K562 (cell line): ENCODE results near the gene ZNF267. TPM values are rescaled to one million over a fixed set of nuclear protein-coding genes. Genes with fewer than 3 reads are reported as not detected.

ENCODE experiments used
- ATF7 ChIP-seq: fragments of 450-650 bp; IDR thresholded peaks from 2 replicates; pipeline ENCODE4 v1.7.1; 2014; ENCODE audit warnings: mild to moderate bottlenecking, moderate library complexity
- CC2D1A ChIP-seq: fragments of 450-650 bp; IDR thresholded peaks from 2 replicates; pipeline ENCODE4 v1.6.1; 2017; ENCODE audit warnings: mild to moderate bottlenecking
- CEBPG ChIP-seq, 3 experiments: fragments of 200-800 bp in 1 of 3; sonication (Bioruptor generic) in 1 of 3; sonication (generic) in 1 of 3; formaldehyde crosslinking in 1 of 3; IDR thresholded peaks in 2 of 3; conservative IDR thresholded peaks in 1 of 3; 2 replicates each; pipeline versions ENCODE4 v1.6.1 to v1.8.0; 2016 to 2022; ENCODE audit warnings: missing compliant biosample characterization in 2 of 3, missing genetic modification characterization in 2 of 3, mild to moderate bottlenecking in 1 of 3, missing genetic modification reagents in 1 of 3
- DMBX1 ChIP-seq: fragments of 250-450 bp; sonication (Bioruptor Pico); IDR thresholded peaks from 2 replicates; pipeline ENCODE4 v1.8.0; 2022; ENCODE audit warnings: inconsistent platforms, mild to moderate bottlenecking, moderate library complexity, borderline replicate concordance
- EP300 ChIP-seq: IDR thresholded peaks from 2 replicates; pipeline ENCODE4 v1.6.1; 2012; ENCODE audit warnings: low read length, improper control_type of control experiment
- EP400 ChIP-seq: fragments of 450-650 bp; IDR thresholded peaks from 2 replicates; pipeline ENCODE4 v1.6.1; 2017; ENCODE audit warnings: antibody characterized with exemption, mild to moderate bottlenecking, moderate library complexity
- IFI16 ChIP-seq: fragments of 250-450 bp; sonication (Bioruptor Pico); IDR thresholded peaks from 2 replicates; pipeline ENCODE4 v2.1.2; 2022; ENCODE audit warnings: mild to moderate bottlenecking, inconsistent platforms
- NFRKB ChIP-seq: fragments of 450-650 bp; IDR thresholded peaks from 2 replicates; pipeline ENCODE4 v1.6.1; 2016; ENCODE audit warnings: low read depth
- NR2F6 ChIP-seq: fragments of 450-650 bp; formaldehyde crosslinking; IDR thresholded peaks from 2 replicates; pipeline ENCODE4 v1.4.0; 2020; ENCODE audit warnings: mild to moderate bottlenecking
- PHF20 ChIP-seq: fragments of 450-650 bp; IDR thresholded peaks from 2 replicates; pipeline ENCODE4 v1.6.1; 2018; ENCODE audit not compliant: partially characterized antibody
- POLR2A ChIP-seq: fragments of 450-650 bp; conservative IDR thresholded peaks from 2 replicates; pipeline ENCODE4 v1.6.1; 2016
- POLR2B ChIP-seq: fragments of 450-650 bp; IDR thresholded peaks from 2 replicates; pipeline ENCODE4 v1.6.1; 2018; ENCODE audit warnings: low read depth; ENCODE audit not compliant: partially characterized antibody
- SIN3A ChIP-seq, 2 experiments: fragments of 150-350 bp in 1 of 2; IDR thresholded peaks; 2 replicates each; pipeline ENCODE4 v1.6.1; 2011 to 2016; ENCODE audit warnings: borderline replicate concordance in 2 of 2, low read depth in 2 of 2, low read length in 2 of 2, mild to moderate bottlenecking in 2 of 2, moderate library complexity in 2 of 2; ENCODE audit not compliant: control insufficient read depth in 1 of 2
- SREBF1 ChIP-seq: fragments of 150-350 bp; IDR thresholded peaks from 2 replicates; pipeline ENCODE4 v1.6.1; 2014; ENCODE audit warnings: antibody characterized with exemption, low read depth, low read length, borderline replicate concordance
- XRCC5 ChIP-seq: fragments of 200-400 bp; formaldehyde crosslinking; IDR thresholded peaks from 2 replicates; pipeline ENCODE4 v1.6.1; 2017; ENCODE audit warnings: low read depth, mild to moderate bottlenecking, low read length
- YY1 ChIP-seq, 3 experiments: IDR thresholded peaks; 2 replicates each; pipeline ENCODE4 v1.6.1; 2011; ENCODE audit warnings: low read length in 2 of 3, mild to moderate bottlenecking in 2 of 3, moderate library complexity in 2 of 3, borderline replicate concordance in 1 of 3, control low read depth in 1 of 3, low read depth in 1 of 3; ENCODE audit not compliant: insufficient read depth in 3 of 3, insufficient replicate concordance in 2 of 3, control insufficient read depth in 1 of 3, insufficient read length in 1 of 3; ENCODE audit errors: extremely low read depth in 1 of 3
- ZNF174 ChIP-seq: fragments of 250-450 bp; sonication (Bioruptor Pico); IDR thresholded peaks from 2 replicates; pipeline ENCODE4 v1.4.0; 2020; ENCODE audit warnings: mild to moderate bottlenecking
- ZNF316 ChIP-seq: fragments of 450-650 bp; IDR thresholded peaks from 2 replicates; pipeline ENCODE4 v1.6.1; 2016
- ZNF668 ChIP-seq: fragments of 250-450 bp; sonication (Bioruptor Pico); IDR thresholded peaks from 2 replicates; pipeline ENCODE4 v1.8.0; 2022; ENCODE audit warnings: mild to moderate bottlenecking, inconsistent platforms
- polyA plus RNA-seq, 8 experiments: library from polyadenylated mRNA; depleted of rRNA in 4 of 8; stranded (reverse) in 5 of 8; unstranded in 3 of 8; fragments of >200 nt; fragmentation: Nextera tagmentation in 2 of 8; fragmentation: Illumina TruSeq in 1 of 8; extraction: Ambion mirVana in 2 of 8; extraction: Trizol in 1 of 8; gene quantifications; 2 replicates each; pipeline versions ENCODE4 v1.2.1 to v1.2.3, GENCODE V29; 2011 to 2014; ENCODE audit warnings: inconsistent platforms in 1 of 8, missing spikeins in 1 of 8
- total RNA-seq, 7 experiments: library from RNA; depleted of rRNA in 6 of 7; stranded (reverse); fragments of >200 nt in 6 of 7; fragmentation: Illumina TruSeq in 2 of 7; extraction: Trizol in 2 of 7; gene quantifications; 2 replicates each; pipeline versions ENCODE4 v1.2.1 to v1.2.3, GENCODE V29; 2011 to 2021; ENCODE audit warnings: low replicate concordance in 1 of 7
- TF ChIP-seq, protein P1 (sequence below): fragments of 200-800 bp; sonication (Bioruptor generic); IDR thresholded peaks from 2 replicates; pipeline ENCODE4 v1.6.1; 2017; ENCODE audit warnings: missing genetic modification characterization, missing compliant biosample characterization
- TF ChIP-seq, protein P2 (sequence below): fragments of 200-800 bp; sonication (Bioruptor generic); IDR thresholded peaks from 2 replicates; pipeline ENCODE4 v1.6.1; 2016; ENCODE audit warnings: missing genetic modification characterization, missing compliant biosample characterization

Gene ZNF267
- total and polyA plus RNA-seq, 9 of the 15 experiments (the other 6 are each of a cell fraction or from before 2014, with no cell fraction given) = 14.6 to 38.8 (median 21.5) TPM

DNA sequence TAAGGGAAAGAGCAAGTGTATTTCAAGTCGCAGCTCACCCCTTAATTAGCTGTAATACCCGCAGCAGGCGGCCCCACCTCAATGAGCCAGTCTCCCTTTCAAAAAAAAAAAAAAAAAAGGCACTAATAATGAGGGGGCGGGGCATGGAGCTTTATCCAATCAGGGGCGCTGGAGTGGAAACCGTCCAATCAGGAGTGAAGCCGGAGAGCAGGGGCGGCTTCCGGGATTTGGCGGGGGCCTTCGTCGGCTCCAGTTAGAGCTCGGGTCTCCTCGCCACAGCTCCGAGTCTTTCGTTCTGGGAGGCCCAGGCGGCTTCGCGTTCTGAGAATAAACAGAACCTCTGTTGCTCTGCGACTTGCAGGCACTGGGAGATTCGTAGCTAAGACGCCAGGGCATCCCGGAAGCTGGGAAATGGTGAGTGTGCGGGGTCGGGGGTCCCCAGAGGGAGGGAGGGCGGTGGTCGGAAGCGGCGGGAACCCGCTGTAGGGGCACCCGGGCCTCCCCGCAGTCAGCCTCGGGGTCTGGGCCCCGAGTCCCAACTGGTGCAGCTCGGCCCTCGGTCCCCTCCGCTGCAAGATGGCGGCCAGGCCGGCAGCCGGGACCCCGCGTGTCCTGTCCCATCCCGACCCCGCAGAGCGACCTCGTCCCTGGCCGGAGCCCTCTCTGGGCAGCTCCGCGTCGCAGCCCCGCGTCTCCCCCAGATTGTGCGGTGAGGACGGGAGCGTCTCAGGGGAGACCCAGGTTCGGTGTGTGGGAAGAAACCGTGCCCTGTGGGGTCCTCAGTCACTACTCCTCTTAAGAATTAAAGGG lies at the start of gene ZNF267 (continued):
- TF ChIP-seq PHF20 = peak; percentile 69
- no peak for TF ChIP-seq CEBPG (CRISPR knock-in tag; IDR thresholded peaks at IDR 0.05)
- no peak for TF ChIP-seq CEBPG (tag; conservative IDR thresholded peaks at IDR 0.05 in 1 of 2, IDR thresholded peaks at IDR 0.05 in 1 of 2)
- 0 out of 2 replicates have a peak, but pooled peaks have one; percentile 6 for TF ChIP-seq ZNF316
- 0 out of 2 replicates have a peak, but pooled peaks have one; percentile 21 for TF ChIP-seq DMBX1
- TF ChIP-seq ATF7 = peak; percentile 31; the same call in 1 of the 2 replicates
- no peak for TF ChIP-seq EP300
- peak; percentile 72; the same call in 1 of the 2 replicates for TF ChIP-seq NFRKB
- no peak for TF ChIP-seq SREBF1
- peak; percentile 70 for TF ChIP-seq EP400
- no peak for TF ChIP-seq ZNF668 (CRISPR knock-in tag)
- peak; percentile 92 for TF ChIP-seq POLR2B
- TF ChIP-seq ZNF174 (CRISPR knock-in tag) = no peak
- TF ChIP-seq XRCC5 = no peak
- TF ChIP-seq CC2D1A = 0 out of 2 replicates have a peak, but pooled peaks have one; percentile 33
- TF ChIP-seq YY1 (IDR thresholded peaks at IDR 0.05; ENCODE audit: borderline replicate concordance in 1 of 3, control insufficient read depth in 1 of 3, extremely low read depth in 1 of 3, insufficient read depth in 3 of 3, insufficient read length in 1 of 3, insufficient replicate concordance in 2 of 3, low read depth in 1 of 3, low read length in 2 of 3) = peak; percentile 77 to 94 (median 86)
- TF ChIP-seq POLR2A = peak; percentile 96
- TF ChIP-seq, protein P1, sequence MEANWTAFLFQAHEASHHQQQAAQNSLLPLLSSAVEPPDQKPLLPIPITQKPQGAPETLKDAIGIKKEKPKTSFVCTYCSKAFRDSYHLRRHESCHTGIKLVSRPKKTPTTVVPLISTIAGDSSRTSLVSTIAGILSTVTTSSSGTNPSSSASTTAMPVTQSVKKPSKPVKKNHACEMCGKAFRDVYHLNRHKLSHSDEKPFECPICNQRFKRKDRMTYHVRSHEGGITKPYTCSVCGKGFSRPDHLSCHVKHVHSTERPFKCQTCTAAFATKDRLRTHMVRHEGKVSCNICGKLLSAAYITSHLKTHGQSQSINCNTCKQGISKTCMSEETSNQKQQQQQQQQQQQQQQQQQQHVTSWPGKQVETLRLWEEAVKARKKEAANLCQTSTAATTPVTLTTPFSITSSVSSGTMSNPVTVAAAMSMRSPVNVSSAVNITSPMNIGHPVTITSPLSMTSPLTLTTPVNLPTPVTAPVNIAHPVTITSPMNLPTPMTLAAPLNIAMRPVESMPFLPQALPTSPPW = peak; percentile 71
- peak in 1 of 2 experiments; percentile 71; a peak in 2 of 4 replicates for TF ChIP-seq SIN3A (IDR thresholded peaks at IDR 0.05; ENCODE audit: borderline replicate concordance in 2 of 2, control insufficient read depth in 1 of 2, low read depth in 2 of 2, low read length in 2 of 2)
- TF ChIP-seq, protein P2, sequence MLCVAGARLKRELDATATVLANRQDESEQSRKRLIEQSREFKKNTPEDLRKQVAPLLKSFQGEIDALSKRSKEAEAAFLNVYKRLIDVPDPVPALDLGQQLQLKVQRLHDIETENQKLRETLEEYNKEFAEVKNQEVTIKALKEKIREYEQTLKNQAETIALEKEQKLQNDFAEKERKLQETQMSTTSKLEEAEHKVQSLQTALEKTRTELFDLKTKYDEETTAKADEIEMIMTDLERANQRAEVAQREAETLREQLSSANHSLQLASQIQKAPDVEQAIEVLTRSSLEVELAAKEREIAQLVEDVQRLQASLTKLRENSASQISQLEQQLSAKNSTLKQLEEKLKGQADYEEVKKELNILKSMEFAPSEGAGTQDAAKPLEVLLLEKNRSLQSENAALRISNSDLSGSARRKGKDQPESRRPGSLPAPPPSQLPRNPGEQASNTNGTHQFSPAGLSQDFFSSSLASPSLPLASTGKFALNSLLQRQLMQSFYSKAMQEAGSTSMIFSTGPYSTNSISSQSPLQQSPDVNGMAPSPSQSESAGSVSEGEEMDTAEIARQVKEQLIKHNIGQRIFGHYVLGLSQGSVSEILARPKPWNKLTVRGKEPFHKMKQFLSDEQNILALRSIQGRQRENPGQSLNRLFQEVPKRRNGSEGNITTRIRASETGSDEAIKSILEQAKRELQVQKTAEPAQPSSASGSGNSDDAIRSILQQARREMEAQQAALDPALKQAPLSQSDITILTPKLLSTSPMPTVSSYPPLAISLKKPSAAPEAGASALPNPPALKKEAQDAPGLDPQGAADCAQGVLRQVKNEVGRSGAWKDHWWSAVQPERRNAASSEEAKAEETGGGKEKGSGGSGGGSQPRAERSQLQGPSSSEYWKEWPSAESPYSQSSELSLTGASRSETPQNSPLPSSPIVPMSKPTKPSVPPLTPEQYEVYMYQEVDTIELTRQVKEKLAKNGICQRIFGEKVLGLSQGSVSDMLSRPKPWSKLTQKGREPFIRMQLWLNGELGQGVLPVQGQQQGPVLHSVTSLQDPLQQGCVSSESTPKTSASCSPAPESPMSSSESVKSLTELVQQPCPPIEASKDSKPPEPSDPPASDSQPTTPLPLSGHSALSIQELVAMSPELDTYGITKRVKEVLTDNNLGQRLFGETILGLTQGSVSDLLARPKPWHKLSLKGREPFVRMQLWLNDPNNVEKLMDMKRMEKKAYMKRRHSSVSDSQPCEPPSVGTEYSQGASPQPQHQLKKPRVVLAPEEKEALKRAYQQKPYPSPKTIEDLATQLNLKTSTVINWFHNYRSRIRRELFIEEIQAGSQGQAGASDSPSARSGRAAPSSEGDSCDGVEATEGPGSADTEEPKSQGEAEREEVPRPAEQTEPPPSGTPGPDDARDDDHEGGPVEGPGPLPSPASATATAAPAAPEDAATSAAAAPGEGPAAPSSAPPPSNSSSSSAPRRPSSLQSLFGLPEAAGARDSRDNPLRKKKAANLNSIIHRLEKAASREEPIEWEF (CRISPR knock-in tag) = no peak
- TF ChIP-seq NR2F6 (CRISPR knock-in tag) = 0 out of 2 replicates have a peak, but pooled peaks have one; percentile 19
- no peak for TF ChIP-seq IFI16 (CRISPR knock-in tag)
